GM21515 (cell line): Measurements from ENCODE around the gene SF3A1.

ENCODE experiments used
- ATAC-seq: cut with Tn5 transposase; IDR thresholded peaks from one replicate; pipeline ENCODE4 v1.9.1; 2021; ENCODE audit not compliant: unreplicated experiment

The SF3A1 gene

GRCh38 chr22:30325724-30326254 lies 30.9 kb downstream of the SF3A1 start:
- no peak for ATAC-seq

- ATAC-seq, result no peak
Observed at GRCh38 chr22:30325065-30325720, 31.5 kb downstream of the SF3A1 start.

GRCh38 chr22:30324014-30324730 lies 32.5 kb downstream of the SF3A1 start:
- no peak for ATAC-seq

GRCh38 chr22:30323246-30323645 lies 33.4 kb downstream of the SF3A1 start:
- no peak for ATAC-seq

GRCh38 chr22:30321461-30321860 lies 35.2 kb downstream of the SF3A1 start:
- ATAC-seq, result no peak

GRCh38 chr22:30320021-30320556 lies 36.6 kb downstream of the SF3A1 start:
- no peak for ATAC-seq

- ATAC-seq, result no peak
Observed at GRCh38 chr22:30318799-30319419, 37.8 kb downstream of the SF3A1 start.

- no peak for ATAC-seq
Observed at GRCh38 chr22:30317778-30318177, 38.9 kb downstream of the SF3A1 start.

- ATAC-seq, result no peak
Observed at GRCh38 chr22:30315962-30316576, 40.6 kb downstream of the SF3A1 start.

- ATAC-seq, result no peak
Observed at GRCh38 chr22:30314915-30315314, 41.8 kb downstream of the SF3A1 start.

GRCh38 chr22:30313527-30314363 lies 42.9 kb downstream of the SF3A1 start:
- no peak for ATAC-seq

GRCh38 chr22:30312053-30312452 lies 44.6 kb downstream of the SF3A1 start:
- no peak for ATAC-seq

- ATAC-seq, result no peak
Observed at GRCh38 chr22:30310881-30311771, 45.6 kb downstream of the SF3A1 start.

- no peak for ATAC-seq
Observed at GRCh38 chr22:30309951-30310741, 46.5 kb downstream of the SF3A1 start.

GRCh38 chr22:30308518-30309230 lies 48.0 kb downstream of the SF3A1 start:
- ATAC-seq, result no peak

- ATAC-seq, result no peak
Observed at GRCh38 chr22:30308093-30308492, 48.6 kb downstream of the SF3A1 start.

GRCh38 chr22:30307041-30307574 lies 49.6 kb downstream of the SF3A1 start:
- no peak for ATAC-seq

- ATAC-seq, result no peak
Observed at GRCh38 chr22:30306627-30307011, 50.1 kb downstream of the SF3A1 start.
